ENCODE results near the gene RAD18.

Gene RAD18

DNA sequence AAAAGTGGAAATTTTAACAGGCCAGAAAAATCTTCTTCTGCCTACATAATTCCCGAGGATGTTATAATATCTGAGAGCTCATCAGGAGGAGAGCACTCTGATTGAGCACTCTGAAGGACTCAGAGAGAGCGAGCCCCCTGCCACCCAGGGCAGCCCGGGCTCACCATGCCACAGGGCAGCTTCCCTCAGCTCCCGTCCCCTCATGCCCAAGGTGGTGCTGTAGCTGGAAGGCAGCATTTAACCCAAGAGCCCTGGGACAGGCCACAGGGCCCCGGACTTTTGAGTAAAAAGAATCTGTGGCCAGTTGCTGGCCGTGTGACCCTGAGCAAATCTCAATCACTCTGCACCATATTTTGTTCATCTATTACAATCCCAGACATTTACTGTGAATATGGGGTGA is 23.5 kb upstream of the RAD18 start:
- no peak overlapping the region for H3K14ac ChIP-seq (ENCODE audit: low read length)
- no peak overlapping the region for H4K91ac ChIP-seq (ENCODE audit: low read depth, low read length, poor library complexity)
- no peaks in the 10 kb centered on the region for H3K79me1 ChIP-seq (ENCODE audit: low read depth, low read length)
- no peak overlapping the region for H2AK5ac ChIP-seq (ENCODE audit: low read depth, low read length)
- H2BK5ac ChIP-seq (ENCODE audit: low read length), result no peak overlapping the region
- H3K27ac ChIP-seq (replicated peaks; ENCODE audit: low read length), result no peak overlapping the region
- H2BK15ac ChIP-seq (ENCODE audit: low read length), result no peak overlapping the region
- H3K4me3 ChIP-seq (ENCODE audit: low read length in 2 of 2), result no peak overlapping the region
- peaks cover 0 to 53% of the 10 kb centered on the region in 2 donors for H3K36me3 ChIP-seq (replicated peaks in 1 of 2; ENCODE audit: control insufficient read depth in 2 of 2, insufficient read depth in 2 of 2, low read length in 2 of 2)
- H3K4me1 ChIP-seq (ENCODE audit: control insufficient read depth in 2 of 2, insufficient read depth in 1 of 2, low read depth in 1 of 2, low read length in 2 of 2), result peaks cover 8 to 10% of the 10 kb centered on the region in 2 donors
- H2BK120ac ChIP-seq (ENCODE audit: low read depth, low read length), result no peak overlapping the region
- WGBS, 2 donors (ENCODE audit: extremely low coverage in 2 of 2, insufficient read length in 2 of 2, insufficient replicate concordance in 1 of 2), result no CpG with 5 or more reads among the region's 6 CpGs
- no peak overlapping the region for H3K4ac ChIP-seq (ENCODE audit: low read length)
- no peak overlapping the region for H3K4me2 ChIP-seq (ENCODE audit: insufficient read depth, low read length, poor library complexity, severe bottlenecking)
- H2BK12ac ChIP-seq (ENCODE audit: low read length), result no peak overlapping the region
- no peak overlapping the region for H3K23ac ChIP-seq (ENCODE audit: low read depth, low read length, poor library complexity)
- H3K9ac ChIP-seq (ENCODE audit: low read depth, low read length, poor library complexity), result no peak overlapping the region
- no peak overlapping the region for H4K8ac ChIP-seq (ENCODE audit: low read depth, low read length)
- peaks cover 0 to 2% of the 10 kb centered on the region in 2 donors for H3K9me3 ChIP-seq (replicated peaks in 1 of 2; ENCODE audit: control insufficient read depth in 2 of 2, insufficient read depth in 1 of 2, low read depth in 1 of 2, low read length in 2 of 2)
- no peak overlapping the region for H3K18ac ChIP-seq (ENCODE audit: low read length)
- DNase-seq (ENCODE audit: low spot score), result no peak
- H2AFZ ChIP-seq (ENCODE audit: low read length), result no peak overlapping the region
- H3K27me3 ChIP-seq (ENCODE audit: control insufficient read depth in 3 of 3, insufficient read depth in 3 of 3, low read depth in 1 of 3, low read length in 3 of 3), result no peaks in the 10 kb centered on the region

DNA sequence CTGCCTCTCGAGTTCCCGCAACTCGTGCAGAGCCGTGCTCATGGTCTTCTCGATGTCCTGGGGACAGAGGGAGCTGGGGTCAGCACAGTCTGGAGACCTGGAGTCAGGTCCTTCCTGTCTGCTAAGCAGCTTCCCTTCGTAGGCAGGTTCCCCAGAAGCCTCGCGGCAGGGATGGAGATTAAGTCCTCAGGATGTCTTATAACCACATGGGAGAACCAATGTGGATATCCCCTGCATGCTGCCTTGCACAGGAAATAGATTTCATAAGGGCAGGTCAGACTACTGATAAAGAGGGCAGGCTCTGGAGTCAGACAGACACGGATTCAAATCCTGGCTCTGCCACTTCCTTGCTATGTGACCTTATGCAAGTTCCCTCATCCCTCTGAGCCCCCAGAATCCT is 22.6 kb upstream of the RAD18 start:
- H3K4ac ChIP-seq (ENCODE audit: low read length), result no peak overlapping the region
- H3K4me2 ChIP-seq (ENCODE audit: insufficient read depth, low read length, poor library complexity, severe bottlenecking), result no peak overlapping the region
- no peaks in the 10 kb centered on the region for H3K79me1 ChIP-seq (ENCODE audit: low read depth, low read length)
- H3K18ac ChIP-seq (ENCODE audit: low read length), result no peak overlapping the region
- no CpG with 5 or more reads among the region's 9 CpGs for WGBS, 2 donors (ENCODE audit: extremely low coverage in 2 of 2, insufficient read length in 2 of 2, insufficient replicate concordance in 1 of 2)
- H3K4me3 ChIP-seq (ENCODE audit: low read length in 2 of 2), result peak overlapping the region in 1 of 2 donors; percentile 14
- H4K91ac ChIP-seq (ENCODE audit: low read depth, low read length, poor library complexity), result no peak overlapping the region
- no peak overlapping the region for H2AFZ ChIP-seq (ENCODE audit: low read length)
- no peak overlapping the region for H3K9ac ChIP-seq (ENCODE audit: low read depth, low read length, poor library complexity)
- no peak overlapping the region for H4K8ac ChIP-seq (ENCODE audit: low read depth, low read length)
- peaks cover 0 to 44% of the 10 kb centered on the region in 2 donors for H3K36me3 ChIP-seq (replicated peaks in 1 of 2; ENCODE audit: control insufficient read depth in 2 of 2, insufficient read depth in 2 of 2, low read length in 2 of 2)
- no peak overlapping the region for H3K27ac ChIP-seq (replicated peaks; ENCODE audit: low read length)
- no peak overlapping the region for H2BK15ac ChIP-seq (ENCODE audit: low read length)
- DNase-seq (ENCODE audit: low spot score), result no peak
- H3K9me3 ChIP-seq (replicated peaks in 1 of 2; ENCODE audit: control insufficient read depth in 2 of 2, insufficient read depth in 1 of 2, low read depth in 1 of 2, low read length in 2 of 2), result peaks cover 0 to 2% of the 10 kb centered on the region in 2 donors
- H3K27me3 ChIP-seq (ENCODE audit: control insufficient read depth in 3 of 3, insufficient read depth in 3 of 3, low read depth in 1 of 3, low read length in 3 of 3), result no peaks in the 10 kb centered on the region
- no peak overlapping the region for H2BK5ac ChIP-seq (ENCODE audit: low read length)
- peaks cover 10% of the 10 kb centered on the region in 2 donors for H3K4me1 ChIP-seq (ENCODE audit: control insufficient read depth in 2 of 2, insufficient read depth in 1 of 2, low read depth in 1 of 2, low read length in 2 of 2)
- no peak overlapping the region for H2BK120ac ChIP-seq (ENCODE audit: low read depth, low read length)
- H3K23ac ChIP-seq (ENCODE audit: low read depth, low read length, poor library complexity), result no peak overlapping the region
- no peak overlapping the region for H2AK5ac ChIP-seq (ENCODE audit: low read depth, low read length)
- H2BK12ac ChIP-seq (ENCODE audit: low read length), result no peak overlapping the region
- no peak overlapping the region for H3K14ac ChIP-seq (ENCODE audit: low read length)

DNA sequence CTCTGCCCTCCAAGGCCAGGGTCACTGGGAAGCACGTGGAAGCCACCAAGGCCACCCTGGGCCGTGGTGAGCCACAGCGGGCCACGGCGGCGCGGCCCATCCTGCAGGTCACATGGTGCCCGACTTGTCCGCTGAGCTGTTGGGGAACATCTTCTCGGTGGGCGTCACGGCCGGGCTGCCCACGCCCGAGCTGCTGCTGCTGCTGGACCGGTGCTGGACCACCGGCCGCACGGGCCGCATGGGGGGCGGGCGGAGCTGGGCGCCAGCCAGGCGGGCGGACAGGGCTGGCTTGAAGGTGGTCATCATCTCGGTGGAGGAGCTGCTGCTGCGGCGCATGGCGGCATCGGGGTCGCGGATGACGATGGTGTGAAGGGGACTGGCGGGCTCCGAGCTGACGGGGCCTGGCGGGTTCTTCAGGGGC is 22.1 kb upstream of the RAD18 start:
- Histone ChIP-seq H2AFZ (ENCODE audit: low read length) (no peak overlapping the region), H2BK120ac (ENCODE audit: low read depth, low read length) (no peak overlapping the region), H4K91ac (ENCODE audit: low read depth, low read length, poor library complexity) (no peak overlapping the region), H2BK12ac (ENCODE audit: low read length) (no peak overlapping the region), H2BK15ac (ENCODE audit: low read length) (no peak overlapping the region), H2BK5ac (ENCODE audit: low read length) (no peak overlapping the region), H3K36me3 (replicated peaks in 1 of 2; ENCODE audit: control insufficient read depth in 2 of 2, insufficient read depth in 2 of 2, low read length in 2 of 2) (peaks cover 0 to 40% of the 10 kb centered on the region in 2 donors), H3K27me3 (ENCODE audit: control insufficient read depth in 3 of 3, insufficient read depth in 3 of 3, low read depth in 1 of 3, low read length in 3 of 3) (no peaks in the 10 kb centered on the region), H3K4me3 (ENCODE audit: low read length in 2 of 2) (no peak overlapping the region), H3K14ac (ENCODE audit: low read length) (no peak overlapping the region), H3K79me1 (ENCODE audit: low read depth, low read length) (no peaks in the 10 kb centered on the region), H4K8ac (ENCODE audit: low read depth, low read length) (no peak overlapping the region), H3K4ac (ENCODE audit: low read length) (no peak overlapping the region), H3K4me2 (ENCODE audit: insufficient read depth, low read length, poor library complexity, severe bottlenecking) (no peak overlapping the region), H3K9ac (ENCODE audit: low read depth, low read length, poor library complexity) (no peak overlapping the region), H3K18ac (ENCODE audit: low read length) (no peak overlapping the region), H3K4me1 (ENCODE audit: control insufficient read depth in 2 of 2, insufficient read depth in 1 of 2, low read depth in 1 of 2, low read length in 2 of 2) (peaks cover 10% of the 10 kb centered on the region in 2 donors), H2AK5ac (ENCODE audit: low read depth, low read length) (peak overlapping the region; percentile 26), H3K23ac (ENCODE audit: low read depth, low read length, poor library complexity) (no peak overlapping the region), H3K9me3 (replicated peaks in 1 of 2; ENCODE audit: control insufficient read depth in 2 of 2, insufficient read depth in 1 of 2, low read depth in 1 of 2, low read length in 2 of 2) (peaks cover 0 to 2% of the 10 kb centered on the region in 2 donors), H3K27ac (replicated peaks; ENCODE audit: low read length) (no peak overlapping the region)
- no peak for DNase-seq (ENCODE audit: low spot score)
- WGBS, 2 donors (ENCODE audit: extremely low coverage in 2 of 2, insufficient read length in 2 of 2, insufficient replicate concordance in 1 of 2), result no CpG with 5 or more reads among the region's 37 CpGs

DNA sequence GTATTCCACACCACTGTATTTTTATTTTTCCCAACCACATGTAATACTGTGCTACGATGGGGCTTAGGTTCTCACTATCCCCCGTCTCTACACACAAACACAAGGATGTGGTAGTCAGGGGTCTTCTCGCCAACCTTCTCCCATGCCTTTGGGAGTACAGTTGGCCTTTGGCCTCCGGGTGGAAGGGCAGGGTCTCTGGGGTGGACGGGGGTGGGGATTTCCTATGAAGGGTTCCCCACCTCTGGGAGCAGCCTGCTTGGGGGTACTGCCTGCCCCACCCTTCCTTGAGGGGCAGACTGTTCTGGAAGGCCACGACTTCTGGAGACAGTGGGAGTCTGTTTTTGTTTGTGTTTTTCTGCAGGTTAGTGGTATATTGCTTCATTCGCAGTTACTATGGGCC is 21.3 kb upstream of the RAD18 start:
- H3K4me3 ChIP-seq (ENCODE audit: low read length in 2 of 2), result no peak overlapping the region
- H3K4me1 ChIP-seq (ENCODE audit: control insufficient read depth in 2 of 2, insufficient read depth in 1 of 2, low read depth in 1 of 2, low read length in 2 of 2), result peaks cover 10% of the 10 kb centered on the region in 2 donors
- no peaks in the 10 kb centered on the region for H3K79me1 ChIP-seq (ENCODE audit: low read depth, low read length)
- no peaks in the 10 kb centered on the region for H3K27me3 ChIP-seq (ENCODE audit: control insufficient read depth in 3 of 3, insufficient read depth in 3 of 3, low read depth in 1 of 3, low read length in 3 of 3)
- H3K18ac ChIP-seq (ENCODE audit: low read length), result no peak overlapping the region
- H4K8ac ChIP-seq (ENCODE audit: low read depth, low read length), result no peak overlapping the region
- no peak overlapping the region for H3K9ac ChIP-seq (ENCODE audit: low read depth, low read length, poor library complexity)
- no peak overlapping the region for H4K91ac ChIP-seq (ENCODE audit: low read depth, low read length, poor library complexity)
- no peak overlapping the region for H2BK120ac ChIP-seq (ENCODE audit: low read depth, low read length)
- H3K9me3 ChIP-seq (replicated peaks in 1 of 2; ENCODE audit: control insufficient read depth in 2 of 2, insufficient read depth in 1 of 2, low read depth in 1 of 2, low read length in 2 of 2), result peaks cover 0 to 6% of the 10 kb centered on the region in 2 donors
- no peak overlapping the region for H2BK12ac ChIP-seq (ENCODE audit: low read length)
- no peak overlapping the region for H3K14ac ChIP-seq (ENCODE audit: low read length)
- no peak overlapping the region for H2AK5ac ChIP-seq (ENCODE audit: low read depth, low read length)
- WGBS, 2 donors (ENCODE audit: extremely low coverage in 2 of 2, insufficient read length in 2 of 2, insufficient replicate concordance in 1 of 2), result no CpG with 5 or more reads among the region's 7 CpGs
- H2BK15ac ChIP-seq (ENCODE audit: low read length), result no peak overlapping the region
- H3K36me3 ChIP-seq (replicated peaks in 1 of 2; ENCODE audit: control insufficient read depth in 2 of 2, insufficient read depth in 2 of 2, low read length in 2 of 2), result peaks cover 0 to 31% of the 10 kb centered on the region in 2 donors
- H3K23ac ChIP-seq (ENCODE audit: low read depth, low read length, poor library complexity), result no peak overlapping the region
- no peak for DNase-seq (ENCODE audit: low spot score)
- no peak overlapping the region for H2AFZ ChIP-seq (ENCODE audit: low read length)
- no peak overlapping the region for H3K4ac ChIP-seq (ENCODE audit: low read length)
- no peak overlapping the region for H3K4me2 ChIP-seq (ENCODE audit: insufficient read depth, low read length, poor library complexity, severe bottlenecking)
- no peak overlapping the region for H2BK5ac ChIP-seq (ENCODE audit: low read length)
- H3K27ac ChIP-seq (replicated peaks; ENCODE audit: low read length), result no peak overlapping the region

Data from neuronal stem cell (in vitro differentiated cells).